Cardiac muscle cell (in vitro differentiated cells and primary cell): ENCODE results near the gene FANCI. TPM values are rescaled to one million over a fixed set of nuclear protein-coding genes. Genes with fewer than 3 reads are reported as not detected.

Experiments used
- DNase-seq, 2 donors: peaks; one replicate each; pipeline versions ENCODE4 v3.0.0 to v3.0.0-alpha.2; 2010 to 2017; ENCODE audit warnings: low read depth in 1 of 2, low spot score in 1 of 2
- H3K27ac ChIP-seq: fragments of 200-600 bp; sonication (generic); 2 replicates; pipeline ENCODE4 v1.5.1; 2016
- H3K27me3 ChIP-seq: fragments of 200-600 bp; sonication (generic); 2 replicates; pipeline ENCODE4 v1.6.0; 2016; ENCODE audit warnings: control low read depth
- H3K36me3 ChIP-seq: fragments of 200-600 bp; sonication (generic); 2 replicates; pipeline ENCODE4 v1.5.1; 2016; ENCODE audit warnings: control low read depth
- H3K4me1 ChIP-seq: fragments of 200-600 bp; sonication (generic); 2 replicates; pipeline ENCODE4 v1.8.1; 2017; ENCODE audit warnings: low read depth, mild to moderate bottlenecking, mixed run types
- H3K4me3 ChIP-seq: fragments of 200-600 bp; sonication (generic); 2 replicates; pipeline ENCODE4 v1.5.1; 2016; ENCODE audit warnings: mild to moderate bottlenecking
- H3K9me3 ChIP-seq: fragments of 200-600 bp; sonication (generic); 2 replicates; pipeline ENCODE4 v1.5.1; 2017; ENCODE audit warnings: low read depth, mild to moderate bottlenecking, control low read depth
- CTCF ChIP-seq: IDR thresholded peaks from 2 replicates; pipeline ENCODE4 v1.5.1; 2012; ENCODE audit warnings: low read depth, mild to moderate bottlenecking, low read length
- polyA plus RNA-seq: library from polyadenylated mRNA; unstranded; fragments of >200 nt; fragmentation: Nextera tagmentation; extraction: Ambion mirVana; gene quantifications from 2 replicates; pipeline ENCODE4 v1.2.1, GENCODE V29; 2016
- total RNA-seq: library from RNA; depleted of rRNA; stranded (reverse); fragments of >200 nt; gene quantifications from 2 replicates; pipeline ENCODE4 v1.2.3, GENCODE V29; 2016

Gene FANCI
- total and polyA plus RNA-seq, 2 experiments from 2014 or later: 13.3 to 22.8 TPM

GRCh38 chr15:89307046-89307587, 63.3 kb downstream of the FANCI start:
- Histone ChIP-seq H3K27ac (no peak overlapping the region), H3K4me1 (peaks cover 4% of the 10 kb centered on the region), H3K4me3 (no peak overlapping the region), H3K36me3 (no peaks in the 10 kb centered on the region), H3K9me3 (no peaks in the 10 kb centered on the region), H3K27me3 (no peaks in the 10 kb centered on the region)
- TF ChIP-seq CTCF: no peak
- peak in 1 of 2 donors; percentile 26 for DNase-seq

GRCh38 chr15:89307791-89308190, 64.0 kb downstream of the FANCI start:
- no peak for TF ChIP-seq CTCF
- H3K27me3 ChIP-seq: no peaks in the 10 kb centered on the region
- no peak overlapping the region for H3K27ac ChIP-seq
- no peaks in the 10 kb centered on the region for H3K9me3 ChIP-seq
- H3K4me1 ChIP-seq: peaks cover 4% of the 10 kb centered on the region
- DNase-seq: no peak
- no peak overlapping the region for H3K4me3 ChIP-seq
- H3K36me3 ChIP-seq: no peaks in the 10 kb centered on the region

GRCh38 chr15:89308236-89308635, 64.5 kb downstream of the FANCI start:
- TF ChIP-seq CTCF: no peak
- Histone ChIP-seq H3K4me3 (no peak overlapping the region), H3K36me3 (no peaks in the 10 kb centered on the region), H3K27ac (no peak overlapping the region), H3K27me3 (no peaks in the 10 kb centered on the region), H3K4me1 (peaks cover 4% of the 10 kb centered on the region), H3K9me3 (no peaks in the 10 kb centered on the region)
- no peak for DNase-seq

GRCh38 chr15:89309993-89310392, 66.2 kb downstream of the FANCI start:
- Histone ChIP-seq H3K27me3 (no peaks in the 10 kb centered on the region), H3K9me3 (no peaks in the 10 kb centered on the region), H3K27ac (no peak overlapping the region), H3K4me3 (no peak overlapping the region), H3K36me3 (peaks cover 2% of the 10 kb centered on the region), H3K4me1 (peaks cover 4% of the 10 kb centered on the region)
- no peak for DNase-seq
- no peak for TF ChIP-seq CTCF

- Histone ChIP-seq H3K36me3 (peaks cover 41% of the 10 kb centered on the region), H3K27me3 (no peaks in the 10 kb centered on the region), H3K27ac (peak overlapping the region; percentile 4), H3K4me1 (peaks cover 4% of the 10 kb centered on the region), H3K9me3 (no peaks in the 10 kb centered on the region), H3K4me3 (no peak overlapping the region)
- no peak for TF ChIP-seq CTCF
- no peak for DNase-seq
Measured at GRCh38 chr15:89315375-89315929, 71.7 kb downstream of the FANCI start.
